Testis (tissue), 2 donors: ENCODE measurements around the gene DDX50.

Source experiments
- CTCF ChIP-seq, 3 experiments: fragments of 450-650 bp in 2 of 3; fragments of 200-600 bp in 1 of 3; sonication (generic) in 1 of 3; IDR thresholded peaks; one replicate each; pipeline ENCODE4 v1.5.1; 2016 to 2019; ENCODE audit warnings: antibody characterized with exemption in 3 of 3, mild to moderate bottlenecking in 2 of 3, moderate library complexity in 1 of 3
- POLR2A ChIP-seq: fragments of 450-650 bp; IDR thresholded peaks from one replicate; pipeline ENCODE4 v1.6.1; 2017; ENCODE audit warnings: antibody characterized with exemption, mild to moderate bottlenecking, moderate library complexity

DNA sequence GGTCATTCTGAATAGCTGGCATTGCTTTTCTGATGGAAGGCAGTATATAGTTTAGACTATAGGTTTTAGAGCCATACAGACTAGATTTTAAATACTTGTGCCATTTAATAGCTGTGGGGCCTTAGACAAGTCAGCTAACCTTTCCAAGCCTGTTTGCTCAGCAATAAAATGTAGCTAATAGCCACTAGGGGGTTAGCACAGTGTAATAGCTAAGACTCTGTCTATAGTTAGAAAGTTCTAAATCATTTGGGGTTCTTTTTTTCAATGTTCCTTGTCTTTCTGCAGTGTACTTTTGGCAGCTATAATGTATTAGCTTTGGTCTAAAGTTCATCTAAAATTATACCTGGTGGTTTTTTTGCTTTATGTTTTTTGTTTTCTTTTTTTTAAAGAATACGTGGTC lies 80.0 kb downstream of the DDX50 start:
- TF ChIP-seq CTCF (IDR thresholded peaks at IDR 0.05), result peak in 2 of 3 experiments; percentile 31 to 43
- TF ChIP-seq POLR2A, result no peak
